ENCODE results near the gene TEX55. TPM values are rescaled to one million over a fixed set of nuclear protein-coding genes. Genes with fewer than 3 reads are reported as not detected.
"Not testable (repeated sequence)": the region's sequence is repeated elsewhere in the genome, so short reads cannot be mapped to it uniquely, and the experiment has no call there.

Gene TEX55
- total RNA-seq, 1 donor from 2014 or later: not detected

GRCh38 chr3:119160815-119161214 lies 14.8 kb downstream of the TEX55 start:
- H3K4me3 Mint-ChIP-seq: no peak overlapping the region
- no peaks in the 10 kb centered on the region for H3K4me1 Mint-ChIP-seq
- H3K36me3 ChIP-seq: no peaks in the 10 kb centered on the region
- no peaks in the 10 kb centered on the region for H4K20me1 ChIP-seq (ENCODE audit: low read depth)
- H2AFZ ChIP-seq (replicated peaks): no peak overlapping the region
- TF ChIP-seq CTCF (IDR thresholded peaks at IDR 0.05) (no peak), EZH2 (IDR thresholded peaks at IDR 0.05) (no peak), EZH2phosphoT487 (IDR thresholded peaks at IDR 0.05) (no peak)
- H3K27ac Mint-ChIP-seq: no peak overlapping the region
- H3K9ac ChIP-seq: no peak overlapping the region
- DNase-seq (ENCODE audit: low spot score): no peak
- no peaks in the 10 kb centered on the region for H3F3A ChIP-seq (ENCODE audit: low read depth)
- H3K4me1 ChIP-seq: no peaks in the 10 kb centered on the region
- H3K27me3 Mint-ChIP-seq (ENCODE audit: insufficient read depth, low read depth): no peaks in the 10 kb centered on the region
- H3K79me2 ChIP-seq (ENCODE audit: low read depth): no peaks in the 10 kb centered on the region
- H3K27ac ChIP-seq: no peak overlapping the region
- H3K36me3 Mint-ChIP-seq: no peaks in the 10 kb centered on the region
- H3K9me3 Mint-ChIP-seq: peaks cover 15% of the 10 kb centered on the region
- no peaks in the 10 kb centered on the region for H3K27me3 ChIP-seq
- no peak overlapping the region for H3K4me3 ChIP-seq
- no peak overlapping the region for H3K4me2 ChIP-seq
- peaks cover 4% of the 10 kb centered on the region for H3K9me3 ChIP-seq (ENCODE audit: low read depth)

GRCh38 chr3:119161240-119161639 lies 15.3 kb downstream of the TEX55 start:
- no peak overlapping the region for H3K9ac ChIP-seq
- H3K9me3 Mint-ChIP-seq: peaks cover 15% of the 10 kb centered on the region
- H3K4me3 ChIP-seq: no peak overlapping the region
- H3K27me3 Mint-ChIP-seq (ENCODE audit: insufficient read depth, low read depth): no peaks in the 10 kb centered on the region
- H3K79me2 ChIP-seq (ENCODE audit: low read depth): no peaks in the 10 kb centered on the region
- H3K4me2 ChIP-seq: no peak overlapping the region
- H3K36me3 Mint-ChIP-seq: no peaks in the 10 kb centered on the region
- no peak overlapping the region for H3K27ac ChIP-seq
- TF ChIP-seq EZH2 (IDR thresholded peaks at IDR 0.05) (no peak), EZH2phosphoT487 (IDR thresholded peaks at IDR 0.05) (no peak), CTCF (IDR thresholded peaks at IDR 0.05) (no peak)
- H3K4me1 Mint-ChIP-seq: no peaks in the 10 kb centered on the region
- peaks cover 4% of the 10 kb centered on the region for H3K9me3 ChIP-seq (ENCODE audit: low read depth)
- H3K27me3 ChIP-seq: no peaks in the 10 kb centered on the region
- no peaks in the 10 kb centered on the region for H3K4me1 ChIP-seq
- H3F3A ChIP-seq (ENCODE audit: low read depth): no peaks in the 10 kb centered on the region
- H2AFZ ChIP-seq (replicated peaks): no peak overlapping the region
- H4K20me1 ChIP-seq (ENCODE audit: low read depth): no peaks in the 10 kb centered on the region
- H3K36me3 ChIP-seq: no peaks in the 10 kb centered on the region
- no peak overlapping the region for H3K27ac Mint-ChIP-seq
- H3K4me3 Mint-ChIP-seq: no peak overlapping the region
- no peak for DNase-seq (ENCODE audit: low spot score)

GRCh38 chr3:119164745-119165144 lies 18.8 kb downstream of the TEX55 start:
- not testable (repeated sequence) for H3K36me3 ChIP-seq; H3K4me3 Mint-ChIP-seq; H3K4me3 ChIP-seq; H4K20me1 ChIP-seq (ENCODE audit: low read depth); H3K4me2 ChIP-seq; H3K79me2 ChIP-seq (ENCODE audit: low read depth); H3K27ac Mint-ChIP-seq; H3K9ac ChIP-seq; H3K27me3 Mint-ChIP-seq (ENCODE audit: insufficient read depth, low read depth); H3K27me3 ChIP-seq; H3F3A ChIP-seq (ENCODE audit: low read depth); H3K4me1 ChIP-seq; H3K36me3 Mint-ChIP-seq; H2AFZ ChIP-seq (replicated peaks); H3K27ac ChIP-seq; H3K4me1 Mint-ChIP-seq; DNase-seq (ENCODE audit: low spot score); H3K9me3 ChIP-seq (ENCODE audit: low read depth)
- peaks cover 16% of the 10 kb centered on the region for H3K9me3 Mint-ChIP-seq

GRCh38 chr3:119170821-119171220 lies 24.9 kb downstream of the TEX55 start:
- no peak overlapping the region for H3K27ac Mint-ChIP-seq
- no peaks in the 10 kb centered on the region for H3K36me3 ChIP-seq
- H3K9ac ChIP-seq: no peak overlapping the region
- H3K9me3 ChIP-seq (ENCODE audit: low read depth): no peaks in the 10 kb centered on the region
- H3K27ac ChIP-seq: no peak overlapping the region
- H3K4me3 ChIP-seq: no peak overlapping the region
- no peaks in the 10 kb centered on the region for H3K79me2 ChIP-seq (ENCODE audit: low read depth)
- no peak overlapping the region for H3K4me3 Mint-ChIP-seq
- H3F3A ChIP-seq (ENCODE audit: low read depth): no peaks in the 10 kb centered on the region
- TF ChIP-seq EZH2 (IDR thresholded peaks at IDR 0.05): no peak
- no peak for TF ChIP-seq CTCF (IDR thresholded peaks at IDR 0.05)
- no peak for TF ChIP-seq EZH2phosphoT487 (IDR thresholded peaks at IDR 0.05)
- no peaks in the 10 kb centered on the region for H3K4me1 ChIP-seq
- H4K20me1 ChIP-seq (ENCODE audit: low read depth): no peaks in the 10 kb centered on the region
- DNase-seq (ENCODE audit: low spot score): no peak
- peaks cover 23% of the 10 kb centered on the region for H3K27me3 ChIP-seq
- H3K4me2 ChIP-seq: no peak overlapping the region
- H2AFZ ChIP-seq (replicated peaks): no peak overlapping the region
- no peaks in the 10 kb centered on the region for H3K27me3 Mint-ChIP-seq (ENCODE audit: insufficient read depth, low read depth)
- no peaks in the 10 kb centered on the region for H3K36me3 Mint-ChIP-seq
- H3K4me1 Mint-ChIP-seq: no peaks in the 10 kb centered on the region
- H3K9me3 Mint-ChIP-seq: peaks cover 5% of the 10 kb centered on the region

Data from neural progenitor cell (in vitro differentiated cells).